ENCODE results near the gene ZBED4.

ZBED4 gene

DNA sequence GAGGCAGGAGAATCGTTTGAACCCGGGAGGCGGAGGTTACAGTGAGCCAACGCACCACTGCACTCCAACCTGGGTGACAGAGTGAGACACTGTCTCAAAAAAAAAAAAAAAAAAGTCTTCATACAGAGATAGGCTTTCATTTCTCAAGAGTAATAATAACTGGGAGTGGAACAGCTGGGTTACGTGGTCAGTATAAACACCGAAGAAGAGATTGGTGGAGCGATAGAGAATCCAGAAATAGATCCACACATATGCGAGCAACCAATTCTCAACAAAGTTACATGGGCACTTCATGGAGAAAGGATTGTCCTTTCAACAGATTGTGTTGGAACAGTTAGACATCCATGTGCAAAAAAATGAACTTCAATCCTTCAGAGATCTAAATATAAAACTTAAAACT, 24.6 kb downstream of the ZBED4 start:
- no peak for DNase-seq (ENCODE audit: low spot score)

DNA sequence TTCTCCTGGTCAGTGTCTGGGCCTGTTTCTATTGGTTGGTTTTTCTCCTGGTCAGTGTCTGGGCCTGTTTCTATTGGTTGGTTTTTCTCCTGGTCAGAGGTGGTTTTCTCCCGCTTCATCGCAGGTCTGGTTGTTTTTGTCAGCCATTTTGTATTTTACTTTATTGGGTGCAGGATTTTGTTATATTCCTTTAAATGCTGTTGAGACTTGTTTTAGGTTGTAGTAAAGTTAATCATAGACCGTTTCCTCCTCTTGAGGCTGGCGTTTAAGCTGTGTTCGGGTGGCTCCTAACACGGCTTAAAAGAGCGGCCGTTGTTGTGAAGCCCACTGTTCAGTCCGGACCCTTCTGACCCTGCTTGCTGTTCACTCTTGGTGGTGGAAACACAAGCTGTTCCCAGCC, 26.2 kb downstream of the ZBED4 start:
- no peak for DNase-seq (ENCODE audit: low spot score)

DNA sequence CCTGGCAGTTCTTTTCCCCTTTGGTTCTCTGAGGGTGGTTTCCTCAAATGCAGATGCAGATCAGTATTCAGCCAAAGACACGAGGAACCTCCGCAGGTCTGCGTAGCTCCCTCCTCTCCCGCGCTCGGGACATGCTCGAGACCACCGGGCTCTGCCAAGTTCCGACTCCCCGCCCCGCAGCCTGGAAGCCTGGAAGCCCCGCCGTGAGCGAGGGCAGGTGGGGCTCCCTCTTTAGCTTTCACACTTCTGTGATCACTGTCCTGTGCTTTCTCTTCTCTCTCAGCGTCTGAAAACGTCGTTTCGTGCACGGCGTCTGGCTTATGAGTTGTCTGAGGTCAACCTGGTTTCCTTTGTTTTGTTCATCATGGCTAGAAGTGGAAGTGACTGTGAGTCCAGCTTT, 26.6 kb downstream of the ZBED4 start:
- DNase-seq (ENCODE audit: low spot score), result peak; percentile 49

DNA sequence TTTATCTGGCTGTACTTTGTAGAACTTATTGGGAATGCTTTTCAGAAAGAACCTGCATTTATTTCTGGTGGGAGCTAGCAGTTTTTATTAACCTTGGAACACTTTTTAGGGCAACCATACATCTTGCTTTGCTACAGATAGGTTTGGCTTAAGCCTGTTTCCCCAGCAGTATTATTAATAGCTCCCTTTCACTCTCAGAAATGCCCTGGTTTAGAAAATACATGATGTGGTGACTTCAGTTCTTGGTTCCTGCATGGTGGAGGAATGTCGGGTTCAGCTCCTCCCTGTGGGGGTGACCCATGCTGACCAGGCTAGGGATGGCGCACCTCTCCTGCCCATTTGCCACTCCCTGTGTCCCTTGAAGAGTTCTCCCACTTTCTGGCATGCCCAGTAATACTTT, 28.2 kb downstream of the ZBED4 start:
- DNase-seq (ENCODE audit: low spot score), result no peak

DNA sequence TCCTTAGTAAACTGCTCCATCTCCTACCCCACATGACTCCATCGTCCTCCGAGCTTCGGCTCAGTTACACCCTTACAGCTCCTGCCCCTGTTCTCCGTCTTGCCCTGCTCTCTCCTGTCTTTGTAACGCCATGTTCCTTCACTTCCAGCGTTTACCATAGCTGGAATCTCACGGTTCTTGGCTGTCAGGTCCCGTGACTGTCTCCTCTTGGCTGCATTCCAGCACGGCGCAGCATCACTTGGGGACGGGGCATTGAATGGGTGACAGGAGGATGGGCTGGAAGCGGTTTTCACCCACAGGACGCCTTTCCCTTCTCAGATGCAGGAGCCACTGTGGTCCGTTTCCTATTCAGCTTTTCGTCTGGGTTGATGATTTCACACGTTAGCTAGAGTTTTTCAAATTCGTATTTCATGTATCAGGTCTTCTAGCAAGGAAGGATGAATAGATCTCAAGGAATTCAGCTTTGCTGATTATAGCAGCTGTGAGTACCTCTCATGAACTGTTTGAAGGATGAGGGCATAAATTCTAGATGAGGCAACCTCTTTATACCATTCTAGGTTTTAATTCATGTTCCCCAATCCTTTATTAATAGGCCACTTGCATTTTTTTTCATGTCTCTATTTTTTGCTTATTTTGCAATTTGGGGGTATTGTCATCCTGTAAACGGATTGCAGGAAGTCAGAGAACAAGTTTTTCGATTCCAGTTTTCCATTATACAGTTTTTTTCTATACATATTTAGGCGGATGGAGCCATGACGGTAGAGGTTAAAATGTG, 29.1 kb downstream of the ZBED4 start:
- no peak for DNase-seq (ENCODE audit: low spot score)

DNA sequence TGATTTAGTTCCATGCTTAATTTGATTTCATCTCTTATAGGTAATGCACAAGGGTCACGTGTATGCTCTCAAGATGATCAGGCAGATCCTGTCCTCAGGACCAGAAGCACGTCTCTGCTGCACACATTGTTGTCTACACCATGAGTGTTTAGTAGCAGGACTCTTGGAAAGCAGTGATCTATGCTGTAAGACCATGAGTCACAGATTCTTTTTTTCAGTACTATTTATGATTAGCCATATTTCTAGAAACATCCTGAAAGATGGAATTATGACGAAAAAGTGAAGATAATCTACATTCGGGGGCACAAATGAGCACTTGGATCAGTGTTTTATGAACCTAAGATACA, 29.6 kb downstream of the ZBED4 start:
- DNase-seq (ENCODE audit: low spot score), result no peak

DNA sequence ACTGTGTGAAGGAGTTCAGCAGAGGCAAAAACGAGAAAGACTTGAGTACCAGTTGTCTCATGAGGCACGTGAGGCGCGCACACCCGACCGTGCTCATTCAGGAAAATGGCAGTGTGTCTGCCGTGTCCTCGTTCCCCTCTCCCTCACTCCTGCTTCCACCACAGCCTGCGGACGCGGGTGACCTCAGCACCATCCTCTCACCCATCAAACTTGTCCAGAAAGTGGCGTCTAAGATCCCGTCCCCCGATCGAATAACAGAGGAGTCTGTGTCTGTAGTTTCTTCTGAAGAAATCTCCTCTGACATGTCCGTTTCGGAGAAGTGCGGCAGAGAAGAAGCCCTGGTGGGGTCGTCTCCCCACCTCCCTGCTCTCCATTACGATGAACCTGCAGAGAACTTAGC, 30.4 kb downstream of the ZBED4 start:
- no peak for DNase-seq (ENCODE audit: low spot score)

DNA sequence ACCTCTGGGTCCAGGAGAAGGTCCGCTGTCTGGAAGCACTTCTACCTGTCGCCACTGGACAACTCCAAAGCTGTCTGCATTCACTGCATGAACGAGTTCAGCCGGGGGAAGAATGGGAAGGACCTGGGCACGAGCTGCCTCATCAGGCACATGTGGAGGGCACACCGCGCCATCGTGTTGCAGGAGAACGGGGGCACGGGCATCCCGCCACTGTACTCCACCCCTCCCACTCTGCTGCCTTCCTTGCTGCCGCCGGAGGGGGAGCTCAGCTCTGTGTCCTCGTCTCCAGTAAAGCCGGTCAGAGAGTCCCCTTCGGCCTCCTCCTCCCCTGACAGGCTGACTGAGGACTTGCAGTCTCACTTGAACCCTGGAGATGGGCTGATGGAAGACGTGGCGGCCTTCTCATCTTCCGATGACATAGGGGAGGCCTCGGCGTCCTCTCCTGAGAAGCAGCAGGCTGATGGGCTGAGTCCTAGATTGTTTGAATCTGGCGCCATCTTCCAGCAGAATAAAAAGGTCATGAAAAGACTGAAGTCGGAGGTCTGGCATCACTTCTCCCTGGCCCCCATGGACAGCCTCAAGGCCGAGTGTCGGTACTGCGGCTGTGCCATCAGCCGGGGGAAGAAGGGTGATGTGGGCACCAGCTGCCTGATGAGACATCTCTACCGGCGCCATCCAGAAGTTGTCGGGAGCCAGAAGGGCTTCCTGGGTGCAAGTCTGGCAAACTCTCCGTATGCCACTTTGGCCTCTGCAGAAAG, 31.0 kb downstream of the ZBED4 start:
- no peak for DNase-seq (ENCODE audit: low spot score)

DNA sequence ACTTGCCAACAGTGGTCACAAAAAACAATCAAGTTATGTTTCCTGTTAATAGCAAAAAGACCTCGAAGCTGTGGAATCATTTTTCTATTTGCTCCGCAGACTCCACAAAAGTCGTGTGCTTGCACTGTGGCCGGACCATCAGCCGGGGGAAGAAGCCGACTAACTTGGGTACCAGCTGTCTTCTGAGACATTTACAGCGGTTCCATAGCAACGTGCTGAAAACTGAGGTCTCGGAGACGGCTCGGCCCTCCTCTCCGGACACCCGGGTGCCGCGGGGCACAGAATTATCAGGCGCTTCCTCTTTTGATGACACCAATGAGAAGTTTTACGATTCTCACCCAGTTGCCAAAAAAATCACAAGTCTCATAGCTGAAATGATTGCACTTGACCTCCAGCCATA, 31.6 kb downstream of the ZBED4 start:
- DNase-seq (ENCODE audit: low spot score), result no peak

DNA sequence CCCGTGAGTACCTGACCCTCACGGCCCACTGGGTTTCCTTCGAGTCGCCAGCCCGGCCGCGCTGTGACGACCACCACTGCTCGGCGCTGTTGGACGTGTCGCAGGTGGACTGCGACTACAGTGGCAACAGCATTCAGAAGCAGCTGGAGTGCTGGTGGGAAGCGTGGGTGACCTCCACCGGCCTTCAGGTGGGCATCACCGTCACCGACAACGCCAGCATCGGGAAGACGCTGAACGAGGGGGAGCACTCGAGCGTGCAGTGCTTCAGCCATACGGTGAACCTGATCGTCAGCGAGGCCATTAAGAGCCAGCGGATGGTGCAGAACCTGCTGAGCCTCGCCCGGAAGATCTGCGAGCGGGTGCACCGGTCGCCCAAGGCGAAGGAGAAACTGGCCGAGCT, 32.2 kb downstream of the ZBED4 start:
- no peak for DNase-seq (ENCODE audit: low spot score)

DNA sequence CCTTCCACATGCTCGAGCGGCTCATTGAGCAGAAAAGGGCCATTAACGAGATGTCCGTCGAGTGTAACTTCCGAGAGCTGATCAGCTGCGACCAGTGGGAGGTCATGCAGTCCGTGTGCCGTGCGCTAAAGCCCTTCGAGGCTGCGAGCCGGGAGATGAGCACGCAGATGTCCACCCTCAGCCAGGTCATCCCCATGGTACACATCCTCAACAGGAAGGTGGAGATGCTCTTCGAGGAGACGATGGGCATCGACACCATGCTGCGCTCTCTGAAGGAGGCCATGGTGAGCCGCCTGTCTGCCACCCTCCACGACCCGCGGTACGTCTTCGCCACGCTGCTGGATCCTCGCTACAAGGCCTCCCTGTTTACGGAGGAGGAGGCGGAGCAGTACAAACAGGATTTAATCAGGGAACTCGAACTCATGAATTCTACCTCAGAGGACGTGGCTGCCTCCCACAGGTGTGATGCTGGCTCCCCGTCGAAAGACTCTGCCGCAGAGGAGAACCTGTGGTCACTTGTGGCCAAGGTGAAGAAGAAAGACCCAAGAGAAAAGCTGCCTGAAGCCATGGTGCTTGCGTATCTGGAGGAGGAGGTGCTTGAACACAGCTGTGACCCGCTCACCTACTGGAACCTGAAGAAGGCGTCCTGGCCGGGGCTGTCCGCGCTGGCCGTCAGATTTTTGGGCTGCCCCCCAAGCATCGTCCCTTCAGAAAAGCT, 32.9 kb downstream of the ZBED4 start:
- no peak for DNase-seq (ENCODE audit: low spot score)

DNA sequence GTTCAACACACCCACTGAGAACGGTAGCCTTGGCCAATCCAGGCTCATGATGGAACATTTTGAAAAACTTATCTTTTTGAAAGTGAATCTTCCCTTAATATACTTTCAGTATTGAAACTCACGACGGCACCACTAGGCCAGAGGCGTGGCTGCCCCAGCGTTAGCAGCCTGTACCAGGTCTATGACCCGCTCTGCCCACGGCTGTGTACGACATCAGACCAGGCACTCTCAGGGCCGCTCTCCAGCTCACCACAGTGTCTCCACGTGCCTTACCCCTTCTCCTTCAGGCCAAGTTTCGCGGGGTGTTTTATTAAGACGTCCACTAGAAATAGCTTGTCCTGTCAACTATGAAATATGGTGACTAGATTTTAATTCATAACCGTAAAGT, 33.4 kb downstream of the ZBED4 start:
- no peak for DNase-seq (ENCODE audit: low spot score)

DNA sequence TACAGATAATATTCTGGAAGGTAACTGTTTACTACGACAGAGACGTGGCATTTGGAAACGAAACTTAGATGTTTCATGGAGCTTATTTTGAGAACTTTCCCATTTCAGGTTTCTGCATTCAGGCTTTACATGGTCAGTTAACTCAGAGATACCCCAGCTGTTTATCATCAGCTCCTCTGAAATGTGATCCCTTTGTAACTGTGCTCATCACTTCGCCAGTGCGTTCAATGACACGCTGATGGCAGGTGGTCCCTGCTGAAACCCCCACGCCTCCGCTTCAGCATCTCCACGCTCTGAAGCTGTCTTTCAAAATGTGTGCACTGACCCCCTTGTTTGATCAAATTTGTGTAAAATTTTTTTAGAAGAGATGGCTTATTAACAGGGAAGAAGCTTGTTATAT, 34.1 kb downstream of the ZBED4 start:
- no peak for DNase-seq (ENCODE audit: low spot score)

DNA sequence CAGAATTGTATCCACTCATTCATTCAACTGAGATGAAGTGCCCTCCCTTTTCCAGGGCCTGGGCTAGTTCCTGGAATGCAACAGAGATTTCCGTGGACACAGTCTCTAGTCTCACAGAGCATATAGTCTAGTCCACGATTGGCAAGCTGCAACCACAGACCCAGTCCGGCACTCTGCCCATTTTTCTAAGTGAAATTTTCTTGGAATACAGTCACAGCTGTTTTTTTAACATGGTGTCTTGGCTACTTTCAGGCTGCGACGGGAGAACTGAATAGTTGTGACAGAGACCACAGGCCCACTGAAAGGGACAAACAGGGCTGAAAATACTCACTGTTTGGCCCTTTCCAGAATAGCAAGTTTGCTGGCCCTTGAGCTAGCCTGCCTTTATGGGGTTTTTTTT, 35.4 kb downstream of the ZBED4 start:
- no peak for DNase-seq (ENCODE audit: low spot score)

DNA sequence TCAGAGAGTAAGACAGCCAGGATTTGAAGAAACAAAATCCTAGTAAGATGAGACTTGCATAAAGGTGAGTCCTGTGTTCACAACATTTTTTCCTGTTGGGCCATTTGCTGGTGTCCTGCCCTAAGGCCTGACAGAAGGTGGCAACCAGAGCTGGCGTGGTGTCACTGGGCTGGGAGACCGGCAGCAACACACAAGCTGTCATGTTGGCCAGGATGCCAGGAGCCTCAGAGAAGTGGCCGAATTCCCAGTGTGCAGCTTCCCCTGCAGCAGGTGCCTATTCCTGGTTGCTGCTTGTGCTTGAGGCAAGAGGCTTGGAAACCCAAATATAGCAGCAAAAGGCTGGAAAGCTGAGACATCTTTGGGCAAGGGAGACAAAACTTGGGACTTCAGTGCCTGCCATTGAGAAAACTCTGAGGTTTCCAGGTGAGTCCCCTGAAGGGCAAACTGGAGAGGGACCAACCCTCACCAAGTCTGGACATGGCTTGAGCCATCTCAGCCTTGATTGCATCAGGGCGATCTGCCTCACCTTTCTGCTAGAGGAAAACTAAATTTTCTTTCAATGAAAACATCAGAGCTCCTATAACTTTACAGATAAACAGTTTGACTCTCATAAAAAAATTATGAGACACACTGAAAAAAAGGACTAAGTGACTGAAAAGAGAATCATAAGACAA, 38.7 kb downstream of the ZBED4 start:
- DNase-seq (ENCODE audit: low spot score), result no peak

DNA sequence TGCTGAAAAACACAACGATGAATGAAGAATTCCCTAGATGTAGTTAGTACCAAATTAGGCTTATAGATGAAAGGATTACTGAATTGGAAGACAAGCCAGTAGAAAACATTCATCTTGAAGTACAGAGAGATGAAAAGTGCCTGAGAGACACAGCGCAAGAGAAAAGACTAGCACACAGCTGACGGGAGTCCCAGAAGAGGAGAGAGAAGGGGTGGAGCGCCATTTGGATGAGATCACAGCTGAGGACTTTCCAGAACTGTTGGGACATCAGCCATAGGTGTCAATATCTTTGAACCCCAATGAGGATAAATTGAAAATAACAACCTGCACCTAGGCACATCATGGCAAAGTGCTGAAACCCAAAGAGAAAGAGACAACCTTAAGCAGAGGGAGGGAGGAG, 39.4 kb downstream of the ZBED4 start:
- DNase-seq (ENCODE audit: low spot score), result no peak

DNA sequence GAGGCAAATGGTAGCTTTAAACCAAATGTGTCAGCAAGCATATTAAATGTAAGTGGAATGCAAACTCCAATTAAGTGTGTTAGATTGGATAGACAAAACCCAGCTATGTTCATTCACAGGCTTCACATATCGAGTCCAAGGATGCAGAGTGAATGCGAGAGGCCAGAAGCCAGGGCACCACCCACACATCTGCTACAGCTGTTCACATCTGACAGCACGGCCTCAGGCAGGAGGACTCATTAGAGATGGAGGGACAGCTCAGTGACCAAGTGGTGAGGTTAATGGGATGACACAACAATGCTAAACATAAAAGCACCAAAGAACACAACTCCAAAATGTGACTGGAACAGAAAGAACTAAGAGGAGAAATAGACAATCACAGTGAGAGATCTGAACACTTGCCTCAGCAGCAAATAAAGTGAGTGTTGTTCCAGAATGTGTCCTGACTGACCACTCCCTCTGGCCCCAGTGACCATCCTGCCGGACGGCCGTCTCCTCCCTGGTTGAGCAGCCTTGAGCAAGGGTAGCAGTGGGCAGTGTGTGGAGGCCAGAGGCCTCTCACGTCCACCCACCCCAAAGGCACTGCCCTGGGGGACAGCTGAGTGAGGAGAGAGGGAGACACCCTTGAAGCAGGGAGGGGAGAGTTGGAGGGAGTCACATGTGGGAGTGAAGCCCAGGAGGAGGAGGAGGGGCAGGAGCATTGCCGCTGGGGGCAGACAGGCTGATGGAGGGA, 40.8 kb downstream of the ZBED4 start:
- DNase-seq (ENCODE audit: low spot score), result no peak

DNA sequence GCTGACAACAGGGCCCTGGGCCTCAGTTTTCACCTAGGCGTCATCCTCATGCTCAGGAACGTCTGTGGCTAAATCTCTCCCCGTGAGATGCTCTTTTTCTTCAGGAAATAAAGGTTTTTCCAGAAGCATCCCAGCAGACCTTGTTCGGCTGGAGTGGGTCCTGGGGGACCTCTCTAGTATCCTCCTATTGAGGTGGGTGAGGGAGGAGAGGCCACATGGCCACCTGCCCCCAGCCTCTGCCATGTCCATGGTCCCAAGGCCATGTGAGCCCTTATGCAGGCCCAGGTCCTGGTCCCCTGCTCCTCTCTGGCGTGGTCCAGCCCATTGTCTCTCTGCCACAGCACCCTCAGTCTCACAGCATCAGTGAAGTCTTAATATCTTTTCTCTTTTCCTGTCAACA, 42.6 kb downstream of the ZBED4 start:
- DNase-seq (ENCODE audit: low spot score), result no peak

DNA sequence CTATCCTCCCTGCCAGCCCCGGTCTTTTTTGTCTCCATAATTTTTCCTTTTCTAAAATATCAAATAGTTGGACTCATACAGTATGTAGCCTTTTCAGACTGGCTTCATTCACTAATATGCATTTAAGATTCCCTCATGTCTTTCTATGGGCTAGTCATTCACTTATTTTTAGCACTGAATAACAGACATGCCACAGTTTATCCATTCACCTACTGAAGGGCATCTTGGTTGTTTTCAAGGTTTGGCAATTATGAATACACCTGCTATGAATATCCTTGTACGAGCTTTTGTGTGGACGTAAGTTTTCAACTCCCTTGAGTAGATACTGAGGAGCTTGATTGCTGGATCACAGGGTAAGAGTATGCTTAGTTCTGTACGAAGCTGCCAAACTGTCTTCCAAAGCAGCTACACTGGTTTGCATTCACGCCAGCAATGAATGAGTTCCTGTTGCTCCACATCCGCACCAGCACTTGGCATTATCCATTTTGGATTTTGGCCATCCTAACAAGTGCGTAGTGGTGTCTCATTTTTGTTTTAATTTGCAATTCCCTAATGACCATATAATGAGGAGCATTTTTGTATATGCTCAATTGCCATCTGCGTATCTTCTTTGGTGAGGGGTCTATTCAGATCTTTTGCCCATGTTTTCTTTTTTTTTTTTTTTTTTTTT, 43.5 kb downstream of the ZBED4 start:
- no peak for DNase-seq (ENCODE audit: low spot score)

DNA sequence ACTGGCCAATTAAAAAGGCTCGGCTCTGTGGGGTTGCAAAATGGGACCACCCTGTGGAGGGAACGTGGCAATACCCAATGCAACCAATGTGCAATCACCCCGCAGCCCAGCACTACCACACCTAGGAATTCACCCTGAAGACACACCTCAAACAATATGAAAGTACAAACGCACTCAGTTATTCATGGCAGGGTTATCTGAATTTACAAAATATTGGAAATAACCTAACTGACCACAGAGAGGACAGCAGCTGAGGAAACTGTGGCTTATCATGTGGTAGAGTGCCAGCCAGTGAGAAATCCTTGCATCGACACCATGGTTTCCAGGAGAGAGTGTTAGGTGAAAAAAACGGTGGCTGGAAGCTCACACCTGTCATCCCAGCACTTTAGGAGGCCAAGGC, 45.9 kb downstream of the ZBED4 start:
- DNase-seq (ENCODE audit: low spot score), result no peak

DNA sequence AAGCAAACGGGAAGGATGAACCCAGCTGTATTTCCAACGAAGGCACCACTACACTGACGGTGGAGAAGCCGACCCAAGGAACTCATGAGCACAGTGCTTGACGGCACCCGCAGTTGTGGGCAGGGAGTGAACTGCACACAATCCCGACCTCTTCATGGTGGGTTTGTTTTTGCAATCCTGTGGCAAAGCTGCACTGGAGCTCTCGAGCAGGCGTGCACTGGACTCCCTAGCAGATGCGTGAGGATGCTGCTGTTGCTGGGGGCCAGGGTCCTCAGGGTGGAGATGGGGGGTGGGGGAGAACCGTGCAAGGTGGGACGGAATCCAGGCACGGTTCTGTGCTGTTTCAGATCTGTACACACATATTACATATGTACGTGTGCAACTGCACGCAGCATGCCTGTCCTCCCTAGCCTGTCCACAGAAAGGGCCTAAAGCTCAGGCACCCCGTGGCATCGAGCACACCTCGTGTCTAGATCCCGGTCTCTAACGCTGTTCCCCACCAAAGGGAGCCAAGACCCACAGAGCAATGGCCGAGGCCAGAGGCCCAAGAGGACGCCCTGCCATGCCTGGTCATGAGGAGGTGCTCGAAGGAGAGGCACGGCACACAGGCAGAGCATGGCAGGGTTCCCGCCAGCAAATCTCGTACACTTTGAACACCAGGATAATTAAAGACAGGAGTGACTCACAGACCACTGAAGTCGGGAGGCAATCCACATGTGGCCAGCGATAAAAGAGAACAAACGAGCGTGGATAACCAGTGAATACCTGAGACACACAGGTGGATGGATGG, 47.0 kb downstream of the ZBED4 start:
- DNase-seq (ENCODE audit: low spot score), result no peak
